Liver (tissue), 9 donors: ENCODE data around the gene C15orf39. TPM values are rescaled to one million over a fixed set of nuclear protein-coding genes. Genes with fewer than 3 reads are reported as not detected.

Source experiments
- DNase-seq: peaks from one replicate; pipeline ENCODE4 v3.0.0-alpha.2; 2017; ENCODE audit warnings: low spot score
- H3K27ac ChIP-seq, 2 donors: one replicate each; pipeline ENCODE4 v1.7.0; 2013; ENCODE audit warnings: inconsistent platforms in 2 of 2, low read length in 2 of 2, control low read depth in 1 of 2, low read depth in 1 of 2, mild to moderate bottlenecking in 1 of 2
- H3K27me3 ChIP-seq, 4 donors: one replicate each; pipeline versions ENCODE4 v1.6.1 to v1.7.0; 2013; ENCODE audit warnings: low read length in 3 of 4, inconsistent platforms in 1 of 4, mild to moderate bottlenecking in 1 of 4, moderate library complexity in 1 of 4; ENCODE audit not compliant: control insufficient read depth in 4 of 4, insufficient read depth in 4 of 4
- H3K36me3 ChIP-seq, 4 donors: one replicate each; pipeline versions ENCODE4 v1.6.1 to v1.7.0; 2013; ENCODE audit warnings: low read length in 3 of 4, mild to moderate bottlenecking in 3 of 4, low read depth in 1 of 4, moderate library complexity in 1 of 4; ENCODE audit not compliant: control insufficient read depth in 4 of 4, insufficient read depth in 3 of 4
- H3K4me1 ChIP-seq, 4 donors: one replicate each; pipeline versions ENCODE4 v1.6.1 to v1.7.0; 2013; ENCODE audit warnings: low read length in 3 of 4, mild to moderate bottlenecking in 3 of 4, moderate library complexity in 1 of 4; ENCODE audit not compliant: control insufficient read depth in 4 of 4, insufficient read depth in 4 of 4
- H3K4me3 ChIP-seq, 3 donors: one replicate each; pipeline versions ENCODE4 v1.6.1 to v1.7.0; 2013; ENCODE audit warnings: low read length in 3 of 3, control low read depth in 1 of 3, low read depth in 1 of 3, mild to moderate bottlenecking in 1 of 3
- H3K9ac ChIP-seq, 2 donors: one replicate each; pipeline ENCODE4 v1.7.0; 2013; ENCODE audit warnings: low read length in 2 of 2, mild to moderate bottlenecking in 2 of 2, moderate library complexity in 2 of 2, control low read depth in 1 of 2, low read depth in 1 of 2
- H3K9me3 ChIP-seq, 4 donors: one replicate each; pipeline versions ENCODE4 v1.6.1 to v1.7.0; 2013; ENCODE audit warnings: low read length in 3 of 4; ENCODE audit not compliant: control insufficient read depth in 4 of 4
- CTCF ChIP-seq: fragments of 150-350 bp; IDR thresholded peaks from 2 replicates; pipeline ENCODE4 v1.5.1; 2017; ENCODE audit warnings: improper control_type of control experiment, low read depth, low read length; ENCODE audit not compliant: missing input control
- EGR1 ChIP-seq, 2 donors: IDR thresholded peaks; 2 replicates each; pipeline ENCODE4 v1.6.1; 2016 to 2018; ENCODE audit warnings: antibody characterized with exemption in 2 of 2, low read depth in 2 of 2
- FOXA1 ChIP-seq: IDR thresholded peaks from 2 replicates; pipeline ENCODE4 v1.6.1; 2016; ENCODE audit warnings: antibody characterized with exemption
- FOXA2 ChIP-seq: IDR thresholded peaks from 2 replicates; pipeline ENCODE4 v1.6.1; 2016; ENCODE audit warnings: antibody characterized with exemption
- GABPA ChIP-seq, 2 donors: IDR thresholded peaks in 1 of 2; conservative IDR thresholded peaks in 1 of 2; 2 replicates each; pipeline ENCODE4 v1.6.1; 2016; ENCODE audit warnings: antibody characterized with exemption in 2 of 2, mild to moderate bottlenecking in 1 of 2, moderate library complexity in 1 of 2
- HNF4A ChIP-seq, 2 donors: conservative IDR thresholded peaks; 2 replicates each; pipeline ENCODE4 v1.6.1; 2016; ENCODE audit warnings: antibody characterized with exemption in 2 of 2, mild to moderate bottlenecking in 2 of 2
- HNF4G ChIP-seq: IDR thresholded peaks from 2 replicates; pipeline ENCODE4 v1.6.1; 2016; ENCODE audit warnings: antibody characterized with exemption
- JUND ChIP-seq, 2 donors: IDR thresholded peaks; 2 replicates each; pipeline ENCODE4 v1.6.1; 2016; ENCODE audit warnings: antibody characterized with exemption in 2 of 2
- NR2F2 ChIP-seq: IDR thresholded peaks from 2 replicates; pipeline ENCODE4 v1.6.1; 2016; ENCODE audit warnings: antibody characterized with exemption
- RAD21 ChIP-seq, 2 donors: IDR thresholded peaks; 2 replicates each; pipeline ENCODE4 v1.6.1; 2016; ENCODE audit warnings: antibody characterized with exemption in 2 of 2, mild to moderate bottlenecking in 2 of 2
- REST ChIP-seq: IDR thresholded peaks from 2 replicates; pipeline ENCODE4 v1.6.1; 2016; ENCODE audit warnings: antibody characterized with exemption, mild to moderate bottlenecking
- RXRA ChIP-seq, 2 donors: IDR thresholded peaks; 2 replicates each; pipeline ENCODE4 v1.6.1; 2017 to 2018; ENCODE audit warnings: antibody characterized with exemption in 2 of 2, mild to moderate bottlenecking in 1 of 2
- SP1 ChIP-seq: IDR thresholded peaks from 2 replicates; pipeline ENCODE4 v1.6.1; 2018; ENCODE audit warnings: antibody characterized with exemption, mild to moderate bottlenecking
- TAF1 ChIP-seq: conservative IDR thresholded peaks from 2 replicates; pipeline ENCODE4 v1.6.1; 2016; ENCODE audit warnings: antibody characterized with exemption, mild to moderate bottlenecking
- ZBTB33 ChIP-seq: IDR thresholded peaks from 2 replicates; pipeline ENCODE4 v1.6.1; 2016; ENCODE audit warnings: antibody characterized with exemption
- WGBS: extraction: QIAGEN DNeasy Blood & Tissue Kit; methylation state at CpG from one replicate; pipeline ENCODE4 v1.1.7; 2013; 5-methylcytosine and 5-hydroxymethylcytosine counted together
- polyA plus RNA-seq, 2 donors: library from polyadenylated mRNA; stranded (reverse) in 1 of 2; unstranded in 1 of 2; fragments of 200-250 nt in 1 of 2; fragments of >200 nt in 1 of 2; fragmentation: Nextera tagmentation in 1 of 2; extraction: Ambion mirVana in 1 of 2; gene quantifications; one replicate each; pipeline versions ENCODE4 v1.2.1 to v1.2.3, GENCODE V29; 2013 to 2015
- total RNA-seq, 2 donors: library from RNA; depleted of rRNA; stranded (reverse); fragments of >200 nt; gene quantifications; one replicate each; pipeline ENCODE4 v1.2.3, GENCODE V29; 2014
- donor health status: healthy.
- donor health status: healthy.
- donor health status: healthy.
- donor health status: healthy.
- donor health status: healthy.

C15orf39 gene
- total and polyA plus RNA-seq, 4 donors: 1.2 to 4.0 (median 3.0) TPM

- H3K27me3 ChIP-seq: no peaks in the 10 kb centered on the region
- peak overlapping the region; percentile 13 to 56 for H3K27ac ChIP-seq
- H3K9me3 ChIP-seq: no peaks in the 10 kb centered on the region
- H3K4me3 ChIP-seq: peak overlapping the region; percentile 21 to 81 (median 27)
- 26% methylated on average over 21 of the region's 21 CpGs for WGBS
- TF ChIP-seq NR2F2 (peak; percentile 48), FOXA1 (no peak)
- H3K4me1 ChIP-seq: peaks cover 3 to 39% (median 22%) of the 10 kb centered on the region in 4 donors
- H3K36me3 ChIP-seq: no peaks in the 10 kb centered on the region
- H3K9ac ChIP-seq: peak overlapping the region in 1 of 2 donors; percentile 30
- peak; percentile 49 for DNase-seq
These were observed 692 bp upstream of the C15orf39 start for GRCh38 chr15:75200765-75201615.

- 2% methylated on average over 71 of the region's 71 CpGs for WGBS
- Histone ChIP-seq H3K36me3 (peaks cover 0 to 3% (median 0%) of the 10 kb centered on the region in 4 donors), H3K27ac (peak overlapping the region; percentile 66 to 88), H3K9me3 (no peaks in the 10 kb centered on the region), H3K4me1 (peaks cover 5 to 45% (median 26%) of the 10 kb centered on the region in 4 donors), H3K9ac (peak overlapping the region; percentile 76 to 80), H3K4me3 (peak overlapping the region; percentile 74 to 81 (median 77)), H3K27me3 (no peaks in the 10 kb centered on the region)
- TF ChIP-seq SP1 (no peak), EGR1 (IDR thresholded peaks at IDR 0.05; ENCODE audit: low read depth in 2 of 2) (no peak), ZBTB33 (no peak), TAF1 (no peak), HNF4G (no peak), FOXA1 (no peak), FOXA2 (no peak), REST (no peak), GABPA (IDR thresholded peaks at IDR 0.05 in 1 of 2, conservative IDR thresholded peaks at IDR 0.05 in 1 of 2) (no peak), CTCF (no peak), RXRA (IDR thresholded peaks at IDR 0.05) (no peak), RAD21 (IDR thresholded peaks at IDR 0.05) (no peak), JUND (IDR thresholded peaks at IDR 0.05) (no peak), HNF4A (conservative IDR thresholded peaks at IDR 0.05) (no peak)
- DNase-seq: peak; percentile 65
These were observed 752 bp downstream of the C15orf39 start for GRCh38 chr15:75202251-75203016.
